SK-N-SH (cell line): ENCODE results near the gene TXNRD2.

Source experiments
- CHD2 ChIP-seq: fragments of 150-350 bp; IDR thresholded peaks from 2 replicates; pipeline ENCODE4 v1.6.1; 2018; ENCODE audit warnings: low read length; ENCODE audit not compliant: partially characterized antibody
- EP300 ChIP-seq, 2 experiments: IDR thresholded peaks; 2 replicates each; pipeline versions ENCODE4 v1.4.0 to v1.6.1; 2012; ENCODE audit warnings: borderline replicate concordance in 1 of 2, low read depth in 1 of 2, low read length in 1 of 2
- GABPA ChIP-seq: IDR thresholded peaks from 2 replicates; pipeline ENCODE4 v1.4.0; 2012; ENCODE audit warnings: low read depth, mild to moderate bottlenecking
- POLR2AphosphoS5 ChIP-seq: IDR thresholded peaks from 2 replicates; pipeline ENCODE4 v1.6.1; 2012; ENCODE audit warnings: low read depth, low read length
- RAD21 ChIP-seq: IDR thresholded peaks from 2 replicates; pipeline ENCODE4 v1.6.1; 2012; ENCODE audit warnings: mild to moderate bottlenecking, low read length
- REST ChIP-seq: IDR thresholded peaks from 2 replicates; pipeline ENCODE4 v1.6.1; 2012; ENCODE audit warnings: mild to moderate bottlenecking, low read depth, low read length, moderate library complexity
- SMC3 ChIP-seq: IDR thresholded peaks from 2 replicates; pipeline ENCODE4 v1.6.1; 2012; ENCODE audit warnings: low read depth, low read length, improper control_type of control experiment
- TAF1 ChIP-seq: IDR thresholded peaks from 2 replicates; pipeline ENCODE4 v1.6.1; 2012; ENCODE audit warnings: low read depth, mild to moderate bottlenecking, low read length, moderate library complexity, borderline replicate concordance
- YY1 ChIP-seq: IDR thresholded peaks from 2 replicates; pipeline ENCODE4 v1.4.0; 2012; ENCODE audit warnings: low read depth, mild to moderate bottlenecking
- TF ChIP-seq, protein P1 (sequence below): fragments of 200-600 bp; sonication (generic); IDR thresholded peaks from 2 replicates; pipeline ENCODE4 v1.6.1; 2017; ENCODE audit warnings: antibody characterized with exemption, mild to moderate bottlenecking, moderate library complexity
- TF ChIP-seq, protein P2 (sequence below): IDR thresholded peaks from 2 replicates; pipeline ENCODE4 v1.4.0; 2012; ENCODE audit warnings: low read depth

DNA sequence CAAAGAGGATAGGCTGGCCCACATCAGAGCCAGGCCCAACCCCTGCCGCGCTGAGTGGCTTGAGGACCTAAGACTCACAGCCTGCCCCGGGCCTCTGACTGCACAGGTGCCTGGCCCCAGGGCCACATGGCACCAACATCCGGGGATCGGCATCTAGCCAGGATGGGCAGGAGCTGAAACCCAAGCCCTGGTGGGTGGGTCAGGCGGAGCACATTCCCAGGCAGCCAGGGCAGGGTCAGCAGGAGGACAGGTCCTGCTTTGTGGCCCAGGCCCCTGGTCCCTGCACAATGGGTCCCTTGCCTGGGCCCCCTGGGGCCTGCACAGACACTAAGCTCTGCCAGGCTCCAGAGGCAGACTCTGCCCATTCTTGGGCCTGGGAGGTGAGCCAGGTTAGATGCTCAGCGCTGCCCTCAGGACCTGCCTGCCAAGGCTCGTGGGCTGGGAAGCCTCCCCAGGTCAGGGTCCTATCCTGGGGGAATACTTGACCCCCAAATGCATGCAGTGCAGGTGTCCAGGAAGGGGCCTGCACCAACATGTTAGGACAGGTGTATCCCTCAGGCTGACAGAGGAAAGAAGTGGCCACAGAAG is 41.5 kb upstream of the TXNRD2 start:
- TF ChIP-seq RAD21 (no peak), CHD2 (no peak), REST (no peak), TAF1 (no peak), YY1 (no peak), POLR2AphosphoS5 (no peak), SMC3 (no peak), EP300 (IDR thresholded peaks at IDR 0.05; ENCODE audit: borderline replicate concordance in 1 of 2, low read depth in 1 of 2, low read length in 1 of 2) (no peak), GABPA (no peak)
- TF ChIP-seq, protein P1, sequence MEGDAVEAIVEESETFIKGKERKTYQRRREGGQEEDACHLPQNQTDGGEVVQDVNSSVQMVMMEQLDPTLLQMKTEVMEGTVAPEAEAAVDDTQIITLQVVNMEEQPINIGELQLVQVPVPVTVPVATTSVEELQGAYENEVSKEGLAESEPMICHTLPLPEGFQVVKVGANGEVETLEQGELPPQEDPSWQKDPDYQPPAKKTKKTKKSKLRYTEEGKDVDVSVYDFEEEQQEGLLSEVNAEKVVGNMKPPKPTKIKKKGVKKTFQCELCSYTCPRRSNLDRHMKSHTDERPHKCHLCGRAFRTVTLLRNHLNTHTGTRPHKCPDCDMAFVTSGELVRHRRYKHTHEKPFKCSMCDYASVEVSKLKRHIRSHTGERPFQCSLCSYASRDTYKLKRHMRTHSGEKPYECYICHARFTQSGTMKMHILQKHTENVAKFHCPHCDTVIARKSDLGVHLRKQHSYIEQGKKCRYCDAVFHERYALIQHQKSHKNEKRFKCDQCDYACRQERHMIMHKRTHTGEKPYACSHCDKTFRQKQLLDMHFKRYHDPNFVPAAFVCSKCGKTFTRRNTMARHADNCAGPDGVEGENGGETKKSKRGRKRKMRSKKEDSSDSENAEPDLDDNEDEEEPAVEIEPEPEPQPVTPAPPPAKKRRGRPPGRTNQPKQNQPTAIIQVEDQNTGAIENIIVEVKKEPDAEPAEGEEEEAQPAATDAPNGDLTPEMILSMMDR: no peak
- TF ChIP-seq, protein P2, sequence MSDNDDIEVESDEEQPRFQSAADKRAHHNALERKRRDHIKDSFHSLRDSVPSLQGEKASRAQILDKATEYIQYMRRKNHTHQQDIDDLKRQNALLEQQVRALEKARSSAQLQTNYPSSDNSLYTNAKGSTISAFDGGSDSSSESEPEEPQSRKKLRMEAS: no peak
